Germinal center (tissue), 1 donor: Measurements from ENCODE around the gene PGPEP1.
"Not testable (repeated sequence)": the region's sequence is repeated elsewhere in the genome, so short reads cannot be mapped to it uniquely, and the experiment has no call there.

Experiments
- DNase-seq: peaks from one replicate; pipeline ENCODE4 v3.0.0; 2012; ENCODE audit warnings: mixed read lengths, low spot score

The PGPEP1 gene

GRCh38 chr19:18364826-18365528, 24.6 kb downstream of the PGPEP1 start:
- no peak for DNase-seq

GRCh38 chr19:18366021-18366435, 25.6 kb downstream of the PGPEP1 start:
- no peak for DNase-seq

- no peak for DNase-seq
Measured at GRCh38 chr19:18368504-18369222, 28.3 kb downstream of the PGPEP1 start.

- DNase-seq = no peak
Measured at GRCh38 chr19:18373407-18373891, 33.1 kb downstream of the PGPEP1 start.

- DNase-seq = no peak
Measured at GRCh38 chr19:18373892-18374629, 33.7 kb downstream of the PGPEP1 start.

GRCh38 chr19:18377026-18377425, 36.6 kb downstream of the PGPEP1 start:
- DNase-seq = no peak

GRCh38 chr19:18379803-18380747, 39.7 kb downstream of the PGPEP1 start:
- no peak for DNase-seq

- no peak for DNase-seq
Measured at GRCh38 chr19:18380843-18381242, 40.4 kb downstream of the PGPEP1 start.

GRCh38 chr19:18383622-18384021, 43.2 kb downstream of the PGPEP1 start:
- DNase-seq = not testable (repeated sequence)

GRCh38 chr19:18384775-18385174, 44.4 kb downstream of the PGPEP1 start:
- no peak for DNase-seq

GRCh38 chr19:18385359-18385674, 44.9 kb downstream of the PGPEP1 start:
- DNase-seq = no peak

GRCh38 chr19:18385675-18386542, 45.5 kb downstream of the PGPEP1 start, which contains the start of gene GDF15:
Gene GDF15 (plus strand): TSS chr19:18386158. CDS start chr19:18386190, 32 bp downstream.
- peak; percentile 51 for DNase-seq

GRCh38 chr19:18386543-18387271, 46.3 kb downstream of the PGPEP1 start:
- DNase-seq = no peak

GRCh38 chr19:18388100-18388959, 47.9 kb downstream of the PGPEP1 start:
- DNase-seq = peak; percentile 91

- no peak for DNase-seq
Measured at GRCh38 chr19:18388960-18389725, 48.7 kb downstream of the PGPEP1 start.

GRCh38 chr19:18389726-18390064, 49.3 kb downstream of the PGPEP1 start:
- DNase-seq = no peak

- no peak for DNase-seq
Measured at GRCh38 chr19:18390065-18390907, 49.9 kb downstream of the PGPEP1 start.
